ENCODE data around the gene AUTS2. TPM values are rescaled to one million over a fixed set of nuclear protein-coding genes. Genes with fewer than 3 reads are reported as not detected.
"Not testable (repeated sequence)": the region's sequence is repeated elsewhere in the genome, so short reads cannot be mapped to it uniquely, and the experiment has no call there.

Gene AUTS2
- polyA plus RNA-seq, 3 donors = 3.1 to 8.3 (median 7.9) TPM

GRCh38 chr7:70712942-70713341 is 1114.7 kb downstream of the AUTS2 start:
- H3K27ac ChIP-seq (ENCODE audit: low read depth, low read length) = no peak overlapping the region
- WGBS, 3 donors = 39 to 89% (median 82%) methylated on average over 5 of the region's 5 CpGs

- WGBS, 3 donors = 91 to 96% (median 91%) methylated on average over 6 of the region's 6 CpGs
- no peak overlapping the region for H3K27ac ChIP-seq (ENCODE audit: low read depth, low read length)
Measured at GRCh38 chr7:70714506-70715038, 1116.3 kb downstream of the AUTS2 start.

DNA sequence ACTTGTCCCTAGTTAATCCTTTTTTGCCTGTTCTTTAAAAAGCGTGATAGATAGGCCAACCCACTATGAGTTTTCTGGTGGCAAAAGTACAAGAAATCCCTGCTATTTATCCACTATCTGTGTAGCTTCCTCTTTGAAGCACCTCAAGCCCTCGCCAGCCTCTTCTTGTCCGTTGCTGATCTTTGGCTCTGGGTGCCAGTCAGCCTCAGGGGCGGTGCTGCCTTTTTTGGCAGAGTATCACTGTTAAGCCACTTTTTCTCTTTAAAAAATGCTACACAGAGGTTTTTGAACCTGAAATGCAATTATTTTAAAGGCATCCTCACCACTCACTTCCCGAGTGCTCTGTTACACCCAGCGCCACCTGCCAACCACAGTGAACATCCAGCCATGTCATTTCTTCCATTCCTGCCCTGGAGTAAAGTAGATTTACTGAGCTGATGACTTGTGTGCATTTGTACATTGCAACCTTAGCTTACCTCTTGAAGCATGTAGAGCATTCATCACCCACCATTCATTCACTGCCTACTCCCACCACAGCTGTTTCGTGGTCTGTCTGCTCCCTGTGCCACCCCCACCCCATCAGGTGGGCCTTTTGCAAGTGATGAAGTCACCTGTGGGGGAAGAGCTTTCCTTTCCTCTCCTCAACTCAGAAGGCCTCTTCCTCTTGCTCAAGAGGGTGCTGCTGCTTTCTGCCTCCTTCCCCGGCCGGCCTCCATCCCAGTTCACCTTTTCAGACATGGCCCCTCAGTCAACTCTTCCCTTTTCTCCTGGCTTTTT is 1119.5 kb downstream of the AUTS2 start:
- H3K27ac ChIP-seq (ENCODE audit: low read depth, low read length) = no peak overlapping the region
- WGBS, 3 donors = 71 to 93% (median 84%) methylated on average over 9 of the region's 9 CpGs

GRCh38 chr7:70719125-70719524 is 1120.8 kb downstream of the AUTS2 start:
- 74 to 96% (median 89%) methylated on average over 7 of the region's 7 CpGs for WGBS, 3 donors

DNA sequence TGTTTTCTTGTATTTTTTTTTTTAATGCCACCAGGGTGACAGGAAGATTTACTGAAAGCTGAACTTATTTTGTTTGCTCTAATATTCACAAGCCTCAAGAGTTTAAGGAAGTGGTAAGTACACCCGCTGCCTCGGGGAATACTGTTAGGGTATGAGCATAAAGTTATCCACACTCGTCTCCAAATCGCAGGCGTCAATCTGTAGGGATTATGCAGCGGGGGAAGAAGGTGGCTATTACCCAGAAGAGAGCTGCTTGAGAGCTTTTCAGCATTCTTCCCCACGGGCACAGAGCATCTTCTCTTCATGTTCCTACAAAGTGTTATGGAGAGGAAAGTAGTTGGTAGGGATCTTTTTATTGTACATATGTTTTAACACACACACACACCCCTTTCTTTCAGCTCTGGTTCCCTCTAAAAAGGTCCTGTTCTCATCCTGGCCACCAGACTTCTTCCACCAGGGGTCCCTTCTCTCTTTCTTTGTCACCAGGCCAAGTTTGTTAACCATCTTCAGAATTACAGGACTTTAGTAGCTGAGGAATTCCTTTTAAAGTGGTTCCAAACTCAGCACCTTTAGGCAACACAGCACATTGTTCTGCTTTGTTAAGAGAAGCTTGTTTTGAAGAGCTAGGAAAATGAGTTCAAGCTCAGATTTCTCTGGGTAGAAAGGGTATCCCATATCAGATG is 1122.1 kb downstream of the AUTS2 start:
- no peak overlapping the region for H3K27ac ChIP-seq (ENCODE audit: low read depth, low read length)
- WGBS, 3 donors = 57 to 85% (median 61%) methylated on average over 7 of the region's 7 CpGs

More at GRCh38 chr7:70719125-70719524, 1120.8 kb downstream of the AUTS2 start:
- no peak overlapping the region for H3K27ac ChIP-seq (ENCODE audit: low read depth, low read length)

DNA sequence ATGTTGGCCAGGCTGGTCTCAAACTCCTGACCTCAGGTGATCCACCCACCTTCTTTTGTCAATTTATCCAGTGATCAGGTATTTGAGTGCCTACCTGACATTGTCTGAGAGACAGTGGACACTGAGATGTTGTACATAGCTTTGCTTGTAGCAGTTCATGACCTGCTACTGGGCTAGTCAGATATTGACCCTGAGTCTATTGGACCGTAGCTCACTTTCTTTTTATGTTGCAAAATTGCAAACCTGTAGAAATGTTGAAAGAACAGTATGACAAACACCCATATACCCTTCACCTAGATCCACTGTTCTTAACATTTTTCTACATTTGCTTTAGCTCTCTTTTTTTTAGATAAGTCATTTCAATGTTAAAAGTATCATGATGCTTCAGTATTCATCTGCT is 1123.2 kb downstream of the AUTS2 start:
- 90 to 96% (median 94%) methylated on average over 1 of the region's 1 CpG for WGBS, 3 donors
- H3K27ac ChIP-seq (ENCODE audit: low read depth, low read length) = no peak overlapping the region

DNA sequence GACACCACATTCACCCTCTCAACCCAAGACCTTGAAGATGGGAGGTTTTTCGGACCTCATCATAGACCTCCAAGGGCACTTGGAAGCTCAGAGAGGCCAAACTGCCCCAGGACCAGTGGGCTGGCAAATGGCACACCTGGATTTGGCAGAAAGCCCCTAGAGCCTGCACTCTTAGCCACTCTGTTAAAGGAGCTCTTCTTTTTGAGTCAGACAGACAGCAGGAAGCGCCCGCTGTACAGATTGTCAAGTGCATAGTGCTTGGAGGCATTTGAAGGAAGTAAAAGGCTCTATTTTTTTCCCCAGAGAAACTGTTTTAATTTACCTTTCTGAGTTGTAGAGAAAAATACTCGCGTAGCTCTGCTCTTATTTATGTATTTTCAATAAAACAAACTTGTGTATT is 1125.1 kb downstream of the AUTS2 start:
- 92 to 96% (median 95%) methylated on average over 5 of the region's 5 CpGs for WGBS, 3 donors
- no peak overlapping the region for H3K27ac ChIP-seq (ENCODE audit: low read depth, low read length)

DNA sequence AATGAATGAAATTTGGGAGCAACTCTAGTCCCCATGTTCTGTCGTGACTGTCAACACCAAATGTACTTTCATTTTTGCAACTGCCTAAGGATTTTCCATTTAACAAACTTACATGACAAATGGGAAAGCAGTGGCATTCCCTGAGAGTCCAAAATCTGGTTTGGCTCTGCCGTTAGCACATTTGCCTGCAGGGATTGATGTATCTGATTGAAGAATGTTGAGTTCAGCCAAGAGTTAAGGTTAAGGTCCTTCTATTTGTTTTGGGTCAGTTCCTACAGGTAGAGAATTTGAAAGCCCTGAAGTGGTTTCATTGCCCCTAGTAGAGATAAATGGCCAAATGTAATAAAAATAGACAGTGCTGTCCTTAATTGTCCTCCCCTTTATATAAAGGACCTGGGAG is 1127.2 kb downstream of the AUTS2 start:
- WGBS, 3 donors = 59 to 96% (median 83%) methylated on average over 2 of the region's 2 CpGs
- no peak overlapping the region for H3K27ac ChIP-seq (ENCODE audit: low read depth, low read length)

DNA sequence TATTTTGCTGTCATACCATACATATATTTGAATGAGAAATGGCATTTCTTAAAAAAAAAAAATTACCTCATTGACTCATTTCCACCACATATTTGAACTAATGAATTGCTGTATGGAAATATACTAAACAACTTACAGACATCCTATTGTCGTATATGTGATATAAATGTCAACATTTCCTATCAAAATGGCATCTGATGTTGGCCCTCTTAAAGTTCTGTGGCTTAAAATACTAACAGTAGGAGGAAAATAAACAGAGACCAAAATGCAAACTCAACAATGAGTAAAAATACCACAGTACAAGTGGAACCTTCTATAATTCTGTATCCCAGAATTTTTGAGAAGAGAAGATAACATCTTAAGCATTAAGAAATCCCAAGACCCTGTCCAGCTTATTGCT is 1128.0 kb downstream of the AUTS2 start:
- H3K27ac ChIP-seq (ENCODE audit: low read depth, low read length) = no peak overlapping the region
- 88 to 91% (median 90%) methylated on average over 1 of the region's 1 CpG for WGBS, 3 donors

DNA sequence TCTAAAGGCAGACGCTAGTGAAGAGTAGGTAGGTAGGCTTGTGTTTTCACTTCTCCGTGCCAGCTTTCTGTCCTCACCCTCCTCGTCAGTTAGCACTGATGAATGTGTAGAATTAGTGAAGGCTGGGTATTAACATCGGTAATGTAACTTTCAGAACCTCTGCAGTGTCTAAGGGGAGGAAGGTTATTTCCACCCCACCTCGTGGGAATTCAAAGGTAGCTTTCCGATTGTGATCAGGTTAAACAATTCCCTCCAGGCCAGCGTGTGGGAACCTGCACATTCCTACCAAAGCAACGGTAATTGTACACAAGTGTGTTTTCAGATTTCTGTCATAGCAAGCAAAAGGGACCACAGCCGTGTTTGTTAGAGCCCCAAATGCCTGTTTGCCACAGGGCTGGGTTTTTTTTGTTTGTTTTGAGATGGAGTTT is 1128.7 kb downstream of the AUTS2 start:
- 44 to 95% (median 91%) methylated on average over 9 of the region's 9 CpGs for WGBS, 3 donors
- H3K27ac ChIP-seq (ENCODE audit: low read depth, low read length) = no peak overlapping the region

DNA sequence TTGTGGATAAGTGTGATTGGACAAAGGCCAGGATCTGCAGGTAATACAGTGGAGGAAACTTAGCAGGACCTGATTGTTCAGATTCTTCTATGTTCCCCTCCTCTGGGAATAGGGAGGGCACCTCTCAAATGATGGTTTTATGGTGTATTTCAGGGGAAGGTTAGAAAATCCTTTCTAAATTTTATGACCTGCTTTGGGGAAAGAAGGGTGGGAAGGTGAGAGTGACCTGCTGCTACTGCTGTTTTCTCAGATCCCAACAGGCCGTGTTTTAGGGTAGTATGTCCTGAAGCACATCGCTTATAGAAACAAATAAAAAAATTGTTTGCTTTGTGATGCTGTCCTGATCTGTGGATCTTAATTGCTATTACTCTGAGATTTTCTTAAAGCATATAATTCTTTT is 1129.6 kb downstream of the AUTS2 start:
- H3K27ac ChIP-seq (ENCODE audit: low read depth, low read length) = no peak overlapping the region
- 94 to 96% (median 96%) methylated on average over 2 of the region's 2 CpGs for WGBS, 3 donors

DNA sequence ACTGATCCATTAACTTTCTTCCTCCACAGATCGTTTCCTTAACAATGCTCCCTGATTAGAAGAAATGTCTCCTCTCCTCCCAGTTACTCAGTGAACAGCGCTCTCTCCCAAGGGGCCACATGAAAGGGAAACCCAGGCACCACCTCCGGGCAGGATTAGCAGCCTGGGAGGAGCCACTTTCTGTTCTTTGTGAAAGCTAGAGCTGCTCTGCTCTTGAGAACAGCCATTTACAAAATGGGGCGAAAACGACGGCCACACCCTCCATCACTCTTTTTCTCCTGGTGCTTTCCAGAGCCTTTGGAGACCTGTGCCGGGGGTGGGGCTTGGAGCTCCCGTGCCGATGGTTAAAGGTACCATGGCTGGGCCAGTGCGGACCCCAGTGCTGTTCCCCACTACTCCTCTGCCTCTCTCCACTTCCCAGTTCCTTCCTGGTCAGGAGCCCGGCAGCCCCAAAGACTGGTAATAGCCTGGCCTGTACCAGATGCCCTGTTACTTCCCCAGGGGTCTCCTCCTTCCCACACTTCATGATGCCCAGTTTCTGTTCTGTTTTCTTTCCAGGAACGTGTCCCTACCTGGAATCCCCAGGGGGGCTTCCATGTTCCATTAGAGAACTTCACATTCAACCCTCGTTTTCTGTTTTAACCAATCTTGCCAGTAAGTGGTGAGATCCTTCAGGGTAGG is 1130.7 kb downstream of the AUTS2 start:
- no peak overlapping the region for H3K27ac ChIP-seq (ENCODE audit: low read depth, low read length)

GRCh38 chr7:70729553-70730157 is 1131.4 kb downstream of the AUTS2 start:
- 91 to 95% (median 93%) methylated on average over 13 of the region's 13 CpGs for WGBS, 3 donors
- H3K27ac ChIP-seq (ENCODE audit: low read depth, low read length) = not testable (repeated sequence)

More for the DNA sequence above, 1130.7 kb downstream of the AUTS2 start:
- WGBS, 3 donors = 57 to 63% (median 63%) methylated on average over 13 of the region's 13 CpGs

DNA sequence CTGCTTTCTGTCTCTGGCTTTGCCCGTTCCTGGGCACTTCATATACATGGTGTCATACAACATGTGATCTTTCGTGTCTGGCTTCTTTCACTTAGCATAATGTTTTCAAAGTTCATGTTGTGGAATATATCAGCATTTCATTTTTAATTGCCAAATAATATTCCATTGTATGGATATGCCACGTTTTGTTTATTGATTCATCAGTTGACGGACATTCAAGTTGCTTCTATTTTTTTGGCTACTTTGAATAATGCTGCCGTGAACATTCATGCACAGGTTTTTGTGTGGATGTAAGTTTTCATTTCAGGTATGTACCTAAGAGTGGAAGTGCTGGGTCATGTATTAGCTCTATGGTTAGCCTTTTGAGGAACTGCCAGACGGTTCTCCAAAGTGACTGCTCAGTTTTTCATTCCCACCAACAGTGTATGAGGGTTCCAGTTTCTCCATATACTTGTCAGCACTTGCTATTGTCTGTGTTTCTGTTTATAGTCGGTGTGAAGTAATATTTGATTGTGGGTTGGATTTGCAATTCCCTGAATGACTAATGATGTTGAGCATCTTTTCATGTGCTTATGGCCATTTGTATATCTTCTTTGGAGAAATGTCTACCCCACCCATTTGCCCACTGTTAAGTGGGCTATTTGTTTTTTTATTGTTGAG is 1132.3 kb downstream of the AUTS2 start:
- WGBS, 3 donors = 89 to 94% (median 89%) methylated on average over 7 of the region's 7 CpGs
- no peak overlapping the region for H3K27ac ChIP-seq (ENCODE audit: low read depth, low read length)

DNA sequence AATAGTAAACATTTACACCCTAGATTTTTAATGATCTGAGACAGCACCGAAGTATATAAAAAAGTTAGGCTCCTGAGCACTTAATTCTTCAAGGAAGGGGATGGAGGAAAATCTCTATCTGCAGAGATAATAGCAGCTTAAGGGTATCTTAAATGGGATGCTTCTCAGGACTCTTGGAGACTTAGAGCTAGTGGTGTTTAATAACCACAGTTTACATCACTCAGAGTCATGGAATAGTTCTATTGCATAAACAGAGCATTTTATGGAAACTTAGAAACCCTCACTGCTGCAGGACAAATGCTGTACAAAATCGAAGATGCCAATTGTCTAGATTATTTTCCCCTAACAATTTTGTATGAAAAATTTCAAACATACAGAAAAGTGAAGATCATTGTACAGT is 1134.8 kb downstream of the AUTS2 start:
- 88 to 93% (median 88%) methylated on average over 2 of the region's 2 CpGs for WGBS, 3 donors
- H3K27ac ChIP-seq (ENCODE audit: low read depth, low read length) = no peak overlapping the region

GRCh38 chr7:70734411-70734810 is 1136.1 kb downstream of the AUTS2 start:
- no peak overlapping the region for H3K27ac ChIP-seq (ENCODE audit: low read depth, low read length)
- WGBS, 3 donors = 82 to 100% (median 94%) methylated on average over 2 of the region's 2 CpGs

GRCh38 chr7:70735313-70735712 is 1137.0 kb downstream of the AUTS2 start:
- no peak overlapping the region for H3K27ac ChIP-seq (ENCODE audit: low read depth, low read length)
- WGBS, 3 donors = 80 to 89% (median 86%) methylated on average over 11 of the region's 11 CpGs
